Stromal cell of bone marrow (primary cell): ENCODE data around the gene CCNE1.
"Not testable (repeated sequence)": the region's sequence is repeated elsewhere in the genome, so short reads cannot be mapped to it uniquely, and the experiment has no call there.

Source experiments
- DNase-seq: peaks from one replicate; pipeline ENCODE4 v3.0.0-alpha.2; 2012; ENCODE audit warnings: low read depth

The CCNE1 gene

GRCh38 chr19:29787281-29787680, 24.5 kb upstream of the CCNE1 start:
- no peak for DNase-seq

DNA sequence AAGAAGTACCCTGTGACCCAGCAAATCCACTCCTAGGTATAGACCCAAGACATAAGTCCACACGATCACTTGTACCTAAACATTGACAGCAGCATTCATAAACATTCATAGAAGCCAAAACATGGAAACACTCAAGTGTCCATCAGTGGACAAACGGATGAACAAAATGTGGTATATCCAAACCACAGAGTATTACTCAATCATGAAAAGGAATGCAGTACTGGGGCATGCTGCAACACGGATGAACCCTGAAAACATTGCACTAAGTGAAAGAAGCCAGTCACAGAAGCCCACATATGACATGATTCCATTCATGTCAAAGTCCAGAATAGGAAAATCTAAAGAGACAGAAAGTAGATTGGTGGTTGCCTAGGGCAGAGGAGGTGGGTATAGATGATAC, 22.8 kb upstream of the CCNE1 start:
- DNase-seq: no peak

- DNase-seq: no peak
These were observed 18.6 kb upstream of the CCNE1 start for GRCh38 chr19:29793116-29793727.

DNA sequence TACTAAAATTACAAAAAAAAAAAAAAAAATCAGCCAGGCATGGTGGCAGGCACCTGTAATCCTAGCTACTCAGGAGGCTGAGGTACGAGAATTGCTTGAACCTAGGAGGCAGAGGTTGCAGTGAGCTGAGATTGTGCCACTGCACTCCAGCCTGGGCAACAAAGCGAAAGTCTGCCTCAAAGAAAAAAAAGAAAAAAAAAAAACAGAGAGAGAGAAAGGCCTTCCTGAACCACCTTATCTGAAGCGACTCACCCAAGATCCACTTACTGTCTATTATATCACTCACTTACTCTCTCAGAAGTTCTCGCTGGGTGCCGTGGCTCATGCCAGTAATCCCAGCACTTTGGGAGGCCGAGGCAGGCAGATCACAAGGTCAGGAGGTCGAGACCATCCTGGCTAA, 17.3 kb upstream of the CCNE1 start:
- DNase-seq: not testable (repeated sequence)

DNA sequence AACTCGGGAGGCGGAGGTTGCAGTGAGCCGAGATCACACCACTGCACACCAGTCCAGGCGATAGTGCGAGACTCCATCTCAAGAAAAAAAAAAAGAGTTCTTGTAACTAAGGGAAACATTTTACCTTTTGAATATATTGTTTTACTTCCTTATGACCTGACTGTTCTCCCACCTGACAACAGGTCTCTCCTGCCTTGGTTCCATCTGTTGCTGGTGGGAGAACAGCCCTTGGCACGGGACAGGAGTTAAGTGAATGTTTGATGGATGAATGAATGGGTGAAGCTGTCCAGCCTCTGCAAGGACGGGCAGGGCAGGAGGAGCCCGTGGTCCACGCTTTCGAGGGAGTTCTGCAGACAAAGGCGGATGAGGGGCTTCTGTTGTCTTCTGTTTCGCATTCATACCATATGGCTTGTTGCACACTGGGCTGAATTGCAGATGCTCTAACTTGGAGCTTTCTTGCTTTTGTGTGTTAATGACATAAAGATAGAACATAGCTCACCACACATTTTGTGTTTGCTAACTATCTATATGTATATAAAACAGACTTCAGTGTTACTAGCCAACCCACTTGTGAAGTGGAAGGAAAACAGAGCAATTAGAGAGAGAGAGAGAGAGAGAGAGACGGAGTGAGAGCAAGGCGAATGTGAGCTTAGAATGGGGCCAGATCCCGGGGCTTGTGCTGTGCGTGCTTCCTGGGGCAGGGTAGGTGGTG, 16.2 kb upstream of the CCNE1 start:
- DNase-seq: no peak

GRCh38 chr19:29796173-29796573, 15.6 kb upstream of the CCNE1 start:
- DNase-seq: no peak

GRCh38 chr19:29798774-29799497, 12.9 kb upstream of the CCNE1 start:
- DNase-seq: peak; percentile 45

DNA sequence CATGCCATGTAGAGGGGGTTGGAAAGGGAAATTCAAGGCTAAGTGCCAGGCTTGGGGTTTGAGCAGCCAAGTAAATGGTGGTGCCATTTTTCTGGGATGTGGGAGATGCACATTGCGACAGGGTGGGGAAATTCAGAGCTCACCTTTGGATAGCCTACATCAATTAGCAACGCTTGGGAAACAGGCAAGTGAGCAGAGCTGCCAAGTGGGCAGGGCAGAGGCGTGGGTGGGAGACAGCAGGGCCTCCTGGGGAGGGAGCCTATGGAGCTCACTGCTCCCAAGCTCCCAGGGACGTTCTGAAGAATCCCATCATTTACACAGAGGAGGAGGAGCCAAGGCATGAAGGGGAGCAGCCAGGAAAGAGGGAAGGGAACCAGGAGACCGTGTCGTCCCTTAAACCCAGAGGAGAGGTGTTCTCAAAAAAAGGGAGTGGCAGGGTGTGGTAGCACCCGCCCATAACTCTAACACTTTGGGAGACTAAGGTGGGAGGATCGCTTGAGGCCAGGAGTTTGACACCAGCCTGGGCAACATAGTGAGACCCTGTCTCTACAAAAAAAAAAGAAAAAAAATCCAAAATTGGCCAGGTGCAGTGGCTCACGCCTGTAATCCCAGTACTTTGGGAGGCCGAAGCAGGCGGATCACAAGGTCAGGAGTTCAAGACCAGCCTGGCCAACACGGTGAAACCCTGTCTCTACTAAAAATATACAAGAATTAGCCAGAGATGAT, 11.5 kb upstream of the CCNE1 start:
- DNase-seq: no peak

DNA sequence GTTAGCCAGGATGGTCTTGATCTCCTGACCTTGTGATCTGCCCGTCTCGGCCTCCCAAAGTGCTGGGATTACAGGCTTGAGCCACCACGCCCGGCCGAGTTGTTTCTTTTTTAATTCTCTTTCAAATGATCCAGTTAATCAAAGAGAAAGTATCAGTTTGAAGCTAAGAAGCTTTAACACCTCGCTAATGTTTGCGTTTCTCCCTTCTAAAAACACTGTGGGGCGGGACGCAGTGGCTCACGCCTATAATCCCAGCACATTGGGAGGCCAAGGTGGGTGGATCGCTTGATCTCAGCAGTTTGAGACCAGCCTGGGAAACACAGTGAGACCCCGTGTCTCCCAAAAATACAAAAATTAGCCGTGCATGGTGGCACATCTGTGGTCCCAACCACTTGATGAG, 7.8 kb upstream of the CCNE1 start:
- DNase-seq: not testable (repeated sequence)

DNA sequence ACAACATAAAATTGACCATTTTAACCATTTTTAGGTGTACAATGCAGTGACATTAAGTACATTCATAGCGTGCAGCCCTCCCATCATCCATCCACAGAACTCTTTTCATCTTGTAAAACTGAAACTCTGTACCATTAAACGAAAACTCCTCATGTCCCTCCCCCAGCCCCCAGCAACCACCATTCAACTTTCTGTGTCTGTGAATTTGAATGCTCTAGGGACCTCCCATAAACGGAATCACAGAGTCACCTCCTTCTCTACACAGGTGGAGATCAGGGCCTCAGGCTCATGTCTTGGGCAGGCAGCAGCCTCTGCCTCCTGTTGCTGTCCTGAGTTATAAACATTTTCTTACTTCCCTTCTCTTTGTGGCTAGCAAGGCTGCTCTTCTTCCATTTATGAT, 7.3 kb upstream of the CCNE1 start:
- no peak for DNase-seq

- DNase-seq: no peak
These were observed 6.5 kb upstream of the CCNE1 start for GRCh38 chr19:29805031-29805965.

DNA sequence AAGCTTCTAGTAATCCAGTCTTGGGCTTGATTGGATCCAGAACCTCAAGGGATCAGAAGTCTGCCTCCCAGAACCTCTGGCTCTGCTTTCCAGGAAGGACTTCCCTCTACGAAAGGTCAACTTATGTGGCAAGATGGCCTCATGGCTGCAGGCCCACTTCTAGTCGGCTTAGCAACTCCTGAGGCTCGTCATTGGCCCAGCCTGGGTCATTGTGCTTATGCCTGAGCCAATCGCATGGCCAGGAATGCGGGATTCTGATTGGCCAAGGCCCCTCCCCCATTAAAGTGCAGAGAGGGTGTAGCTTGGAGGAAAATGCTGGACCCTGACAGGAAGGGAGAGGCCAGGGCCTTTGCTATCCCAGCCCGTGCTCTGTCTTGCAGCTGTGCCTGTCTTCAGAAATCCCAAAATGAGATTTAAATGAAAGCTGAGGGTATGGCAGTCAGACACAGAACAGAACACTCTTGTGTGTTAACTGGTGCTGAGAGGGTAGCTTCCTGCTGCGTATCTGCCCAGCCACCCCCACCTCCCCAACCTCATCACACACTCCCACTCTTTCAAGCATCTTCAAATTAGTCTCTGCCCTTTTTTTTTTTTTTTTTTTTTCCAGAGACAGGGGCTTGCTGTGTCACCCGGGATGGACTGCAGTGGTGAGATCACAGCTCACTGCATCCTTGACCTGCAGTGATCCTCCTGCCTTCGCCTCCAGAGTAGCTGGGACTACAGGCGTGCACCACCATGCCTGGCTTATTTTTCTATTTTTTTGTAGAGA, 5.5 kb upstream of the CCNE1 start:
- DNase-seq: peak; percentile 26

DNA sequence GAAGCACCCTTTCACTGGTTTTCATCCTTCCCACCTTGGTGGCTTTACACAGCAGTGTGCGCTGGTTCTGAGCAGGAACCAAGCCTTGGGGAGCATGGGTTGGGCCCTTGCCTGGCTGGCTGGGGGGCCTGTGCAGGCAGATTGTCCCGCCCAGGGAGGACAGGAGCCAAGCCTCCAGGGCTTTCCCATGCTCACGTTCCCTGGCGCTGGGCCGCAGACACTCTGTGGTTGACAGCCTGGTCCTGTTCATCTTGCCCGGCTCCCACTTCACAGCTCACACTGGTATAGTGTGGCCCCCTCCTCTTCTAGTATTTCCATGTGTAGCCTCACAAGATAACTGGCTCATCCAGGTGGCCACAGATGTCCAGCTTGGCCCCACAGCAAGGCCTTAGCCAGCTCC, 4.6 kb upstream of the CCNE1 start:
- no peak for DNase-seq

DNA sequence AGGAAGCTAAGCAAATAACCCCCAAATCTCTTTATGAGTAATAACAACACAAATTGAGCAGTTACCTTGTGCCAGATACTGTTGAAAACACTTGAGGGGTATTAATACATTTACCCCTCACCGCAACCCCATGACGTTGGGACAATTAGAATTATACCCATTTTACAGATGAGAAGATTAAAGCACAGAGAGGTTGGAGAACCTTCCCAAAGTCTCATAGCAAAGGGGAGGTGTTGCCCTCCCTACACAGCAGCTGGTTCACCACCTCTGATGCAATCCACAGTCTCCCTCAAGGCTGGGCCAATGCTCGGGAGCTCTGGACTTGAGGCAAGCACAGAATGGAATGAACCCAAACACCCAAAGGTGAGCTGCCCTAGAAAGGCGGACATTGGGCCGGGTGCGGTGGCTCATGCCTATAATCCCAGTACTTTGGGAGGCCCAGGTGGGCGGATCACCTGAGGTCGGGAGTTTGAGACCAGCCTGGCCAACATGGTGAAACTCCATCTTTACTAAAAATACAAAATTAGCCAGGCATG, 3.9 kb upstream of the CCNE1 start:
- DNase-seq: no peak

DNA sequence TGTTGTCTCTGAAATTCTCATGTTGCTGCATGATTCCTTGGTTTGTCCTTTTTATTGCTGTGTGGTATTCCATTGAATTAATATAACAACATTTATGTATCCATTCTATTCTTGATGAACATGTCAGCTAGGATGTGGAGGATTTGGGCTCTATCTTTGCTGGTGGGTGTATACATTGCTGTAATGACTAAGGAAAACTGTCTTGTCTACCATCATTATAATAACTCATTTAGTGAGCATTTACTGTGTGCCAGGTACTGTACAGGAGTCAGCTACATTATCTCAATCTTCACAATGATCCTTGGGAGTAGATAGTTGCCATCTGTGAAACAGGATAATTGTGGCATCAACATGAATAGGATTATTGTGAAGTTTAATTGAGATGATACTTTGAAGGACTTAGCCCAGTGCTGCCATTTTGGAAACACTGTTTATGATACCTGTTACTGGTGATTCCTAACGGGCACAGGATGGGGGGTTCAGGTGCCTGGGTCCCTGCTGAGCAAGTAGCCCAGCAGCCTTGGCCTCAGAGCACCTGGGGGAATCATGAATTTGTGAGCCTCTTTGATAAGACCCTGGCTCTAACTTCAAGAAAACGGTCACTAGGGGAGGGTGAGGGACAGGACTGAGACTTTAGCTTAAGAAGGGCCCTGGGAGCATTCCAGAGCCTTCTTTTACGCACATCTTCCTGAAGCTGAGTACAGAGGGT, 1.8 kb upstream of the CCNE1 start:
- no peak for DNase-seq

- no peak for DNase-seq
These were observed 1.3 kb upstream of the CCNE1 start for GRCh38 chr19:29810504-29810871.

DNA sequence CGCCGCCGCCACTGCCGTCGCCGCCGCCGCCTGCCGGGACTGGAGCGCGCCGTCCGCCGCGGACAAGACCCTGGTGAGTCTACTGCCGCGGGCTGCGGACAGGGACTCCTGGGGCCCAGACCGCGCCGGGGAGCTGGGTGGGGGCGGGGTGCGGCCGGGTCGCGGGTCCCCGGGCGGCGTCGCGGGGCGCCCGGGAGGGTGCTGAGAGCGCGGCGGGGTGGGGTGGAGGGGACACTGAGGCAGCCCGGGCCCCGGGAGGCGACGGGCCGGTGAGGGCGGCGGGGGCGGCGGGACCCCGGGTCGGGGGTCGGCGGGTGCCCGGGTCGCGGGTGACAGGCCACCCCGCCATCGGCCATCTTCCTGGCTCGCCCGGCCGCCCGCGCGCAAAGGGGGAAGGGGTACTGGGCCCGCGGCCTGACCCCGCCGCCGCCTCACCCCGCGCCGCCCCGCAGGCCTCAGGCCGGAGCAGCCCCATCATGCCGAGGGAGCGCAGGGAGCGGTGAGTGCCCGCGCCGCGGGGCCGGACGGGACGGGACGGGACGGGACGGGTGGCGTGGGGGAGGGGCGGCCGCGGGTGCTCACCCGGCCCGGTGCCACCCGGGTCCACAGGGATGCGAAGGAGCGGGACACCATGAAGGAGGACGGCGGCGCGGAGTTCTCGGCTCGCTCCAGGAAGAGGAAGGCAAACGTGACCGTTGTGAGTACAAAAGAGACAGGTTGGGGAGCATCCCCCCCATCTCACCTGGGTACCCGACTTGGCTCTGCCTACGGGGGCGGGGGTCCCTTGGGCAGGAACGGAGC, 489 bp downstream of the CCNE1 start:
- no peak for DNase-seq

DNA sequence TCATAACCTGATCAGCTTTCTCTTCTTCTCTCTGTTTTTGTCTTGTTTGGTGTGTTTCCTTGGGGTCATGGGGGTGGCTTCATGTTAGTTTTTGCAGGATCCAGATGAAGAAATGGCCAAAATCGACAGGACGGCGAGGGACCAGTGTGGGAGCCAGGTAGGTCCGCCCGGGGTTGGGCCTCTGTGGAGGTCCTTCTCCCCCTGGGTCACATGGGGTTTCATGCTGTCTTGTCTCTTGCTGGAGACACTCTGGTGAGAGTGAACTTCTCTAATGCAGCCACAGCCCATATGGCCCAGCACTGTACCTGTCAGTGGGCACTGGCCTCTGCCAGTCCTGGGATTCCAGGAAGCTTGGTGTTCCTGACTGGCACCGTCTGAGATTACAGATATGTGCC, 1.1 kb downstream of the CCNE1 start:
- DNase-seq: no peak

GRCh38 chr19:29813642-29814041, 1.9 kb downstream of the CCNE1 start:
- no peak for DNase-seq
